HG02938 (cell line): ENCODE data around the gene LINGO3.

Experiments used
- ATAC-seq: cut with Tn5 transposase; IDR thresholded peaks from one replicate; pipeline ENCODE4 v1.9.1; 2021; ENCODE audit warnings: mild to moderate bottlenecking, moderate library complexity; ENCODE audit not compliant: unreplicated experiment

The LINGO3 gene

GRCh38 chr19:2266183-2266993, 41.6 kb downstream of the LINGO3 start:
- no peak for ATAC-seq

DNA sequence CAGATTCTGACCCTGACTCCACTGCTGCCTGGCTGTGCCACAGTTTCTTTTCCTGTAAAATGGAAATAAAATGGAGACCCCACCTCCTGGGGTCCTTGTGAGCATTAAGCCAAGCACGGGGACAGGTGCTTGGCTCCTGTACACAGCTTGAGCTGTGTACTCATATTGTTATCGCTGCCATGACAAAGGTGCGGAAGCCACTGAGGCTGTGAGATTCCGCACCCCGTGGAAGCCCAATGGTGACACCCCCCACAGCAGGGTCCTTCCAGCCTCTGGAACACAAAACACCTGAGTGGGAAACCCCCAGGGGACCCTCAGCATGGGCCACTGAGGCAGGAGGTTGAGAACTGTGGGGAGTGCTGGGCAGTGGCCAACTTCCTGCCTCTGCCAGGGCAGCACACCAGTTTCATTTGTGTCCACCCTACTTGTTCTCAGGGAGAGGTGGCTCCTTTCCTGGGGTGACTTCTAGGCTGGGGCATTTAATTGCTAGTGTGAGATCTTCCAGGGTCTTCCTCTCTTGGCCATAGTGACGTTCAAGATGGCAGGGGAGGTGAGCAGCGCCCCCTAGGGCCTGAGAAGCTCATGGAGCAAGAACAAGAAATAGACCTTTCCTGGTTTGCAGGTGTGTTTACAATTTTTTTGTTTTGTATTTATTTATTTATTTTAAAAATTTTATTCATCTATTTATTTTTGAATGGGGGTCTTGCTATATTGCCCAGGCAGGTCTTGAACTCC, 46.3 kb downstream of the LINGO3 start:
- no peak for ATAC-seq

GRCh38 chr19:2260341-2260805, 47.6 kb downstream of the LINGO3 start:
- no peak for ATAC-seq

- no peak for ATAC-seq
Observed at GRCh38 chr19:2259336-2259735, 48.6 kb downstream of the LINGO3 start.
